Cardiac fibroblast (primary cell): ENCODE data around the gene ART4.

Source experiments
- DNase-seq, 2 donors: peaks; one replicate each; pipeline versions ENCODE4 v3.0.0 to v3.0.0-alpha.2; 2010; ENCODE audit warnings: low read depth in 2 of 2
- H3K4me3 ChIP-seq, 2 donors: replicated peaks in 1 of 2; 1 replicate in 1 of 2; 2 replicates in 1 of 2; pipeline ENCODE4 v1.5.1; 2011; ENCODE audit warnings: low read depth in 2 of 2, low read length in 2 of 2, mild to moderate bottlenecking in 2 of 2, moderate library complexity in 1 of 2
- CTCF ChIP-seq: IDR thresholded peaks from one replicate; pipeline ENCODE4 v1.5.1; 2011; ENCODE audit warnings: low read depth, mild to moderate bottlenecking, low read length, inconsistent platforms

ART4 gene

GRCh38 chr12:14846042-14846587 lies 2.8 kb upstream of the ART4 start:
- DNase-seq = peak in 1 of 2 donors; percentile 73
- no peak overlapping the region for H3K4me3 ChIP-seq
- TF ChIP-seq CTCF = no peak

GRCh38 chr12:14845350-14845750 lies 2.0 kb upstream of the ART4 start:
- DNase-seq = peak; percentile 80 to 82

GRCh38 chr12:14844401-14844800 lies 1.1 kb upstream of the ART4 start:
- TF ChIP-seq CTCF = no peak
- no peak for DNase-seq
- no peak overlapping the region for H3K4me3 ChIP-seq

More at GRCh38 chr12:14845350-14845750, 2.0 kb upstream of the ART4 start:
- TF ChIP-seq CTCF = peak; percentile 74
- no peak overlapping the region for H3K4me3 ChIP-seq

- H3K4me3 ChIP-seq = peak overlapping the region in 1 of 2 donors; percentile 24
- no peak for TF ChIP-seq CTCF
- DNase-seq = no peak
These were observed 1.0 kb downstream of the ART4 start for GRCh38 chr12:14842315-14842714.

GRCh38 chr12:14841761-14842160 lies 1.6 kb downstream of the ART4 start:
- TF ChIP-seq CTCF = no peak
- peak overlapping the region in 1 of 2 donors; percentile 24 for H3K4me3 ChIP-seq
- peak; percentile 81 to 92 for DNase-seq

GRCh38 chr12:14840616-14841015 lies 2.7 kb downstream of the ART4 start:
- TF ChIP-seq CTCF = no peak
- no peak overlapping the region for H3K4me3 ChIP-seq
- no peak for DNase-seq

GRCh38 chr12:14839262-14839661 lies 4.1 kb downstream of the ART4 start:
- no peak for TF ChIP-seq CTCF
- H3K4me3 ChIP-seq = no peak overlapping the region
- DNase-seq = no peak
